Measurements from ENCODE around the gene LTBP1. TPM values are rescaled to one million over a fixed set of nuclear protein-coding genes. Genes with fewer than 3 reads are reported as not detected.

The LTBP1 gene
- total and polyA plus RNA-seq, 2 of the 13 experiments (the other 11 are each of a cell fraction or from before 2014, with no cell fraction given): 0.12 to 0.22 TPM

- TF ChIP-seq ZBTB43 (CRISPR knock-in tag; conservative IDR thresholded peaks at IDR 0.05) (no peak), ZNF883 (CRISPR knock-in tag; IDR thresholded peaks at IDR 0.05; ENCODE audit: not compliant biosample characterization) (no peak), ATAD3A (CRISPR knock-in tag; IDR thresholded peaks at IDR 0.05) (no peak), TEAD3 (CRISPR knock-in tag; optimal IDR thresholded peaks at IDR 0.05; ENCODE audit: borderline replicate concordance) (no peak), HINFP (CRISPR knock-in tag; IDR thresholded peaks at IDR 0.05; ENCODE audit: low read depth) (no peak), ZFP91 (CRISPR knock-in tag; IDR thresholded peaks at IDR 0.05; ENCODE audit: borderline replicate concordance) (no peak), ZNF713 (CRISPR knock-in tag; IDR thresholded peaks at IDR 0.05) (no peak), ZNF430 (CRISPR knock-in tag; IDR thresholded peaks at IDR 0.05) (no peak), MEIS1 (CRISPR knock-in tag; IDR thresholded peaks at IDR 0.05; ENCODE audit: borderline replicate concordance) (no peak)
- TF ChIP-seq, protein P1, sequence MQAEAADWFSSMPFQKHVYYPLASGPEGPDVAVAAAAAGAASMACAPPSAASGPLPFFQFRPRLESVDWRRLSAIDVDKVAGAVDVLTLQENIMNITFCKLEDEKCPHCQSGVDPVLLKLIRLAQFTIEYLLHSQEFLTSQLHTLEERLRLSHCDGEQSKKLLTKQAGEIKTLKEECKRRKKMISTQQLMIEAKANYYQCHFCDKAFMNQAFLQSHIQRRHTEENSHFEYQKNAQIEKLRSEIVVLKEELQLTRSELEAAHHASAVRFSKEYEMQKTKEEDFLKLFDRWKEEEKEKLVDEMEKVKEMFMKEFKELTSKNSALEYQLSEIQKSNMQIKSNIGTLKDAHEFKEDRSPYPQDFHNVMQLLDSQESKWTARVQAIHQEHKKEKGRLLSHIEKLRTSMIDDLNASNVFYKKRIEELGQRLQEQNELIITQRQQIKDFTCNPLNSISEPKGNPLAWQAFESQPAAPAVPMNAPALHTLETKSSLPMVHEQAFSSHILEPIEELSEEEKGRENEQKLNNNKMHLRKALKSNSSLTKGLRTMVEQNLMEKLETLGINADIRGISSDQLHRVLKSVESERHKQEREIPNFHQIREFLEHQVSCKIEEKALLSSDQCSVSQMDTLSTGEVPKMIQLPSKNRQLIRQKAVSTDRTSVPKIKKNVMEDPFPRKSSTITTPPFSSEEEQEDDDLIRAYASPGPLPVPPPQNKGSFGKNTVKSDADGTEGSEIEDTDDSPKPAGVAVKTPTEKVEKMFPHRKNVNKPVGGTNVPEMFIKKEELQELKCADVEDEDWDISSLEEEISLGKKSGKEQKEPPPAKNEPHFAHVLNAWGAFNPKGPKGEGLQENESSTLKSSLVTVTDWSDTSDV (CRISPR knock-in tag; IDR thresholded peaks at IDR 0.05): no peak
Observed at GRCh38 chr2:33317369-33318007, 370.7 kb downstream of the LTBP1 start (continued).

All from HepG2 (cell line).